Hindlimb muscle (tissue), 1 donor: ENCODE data around the gene SMAD4. TPM values are rescaled to one million over a fixed set of nuclear protein-coding genes. Genes with fewer than 3 reads are reported as not detected.

Experiments used
- DNase-seq: peaks from one replicate; pipeline ENCODE4 v3.0.0-alpha.2; 2013
- polyA plus RNA-seq: library from polyadenylated mRNA; unstranded; fragments of 120-200 nt; gene quantifications from one replicate; pipeline ENCODE4 v1.2.1, GENCODE V29; 2013; ENCODE audit not compliant: insufficient read length

The SMAD4 gene
- polyA plus RNA-seq, 1 donor: 86.1 TPM

DNA sequence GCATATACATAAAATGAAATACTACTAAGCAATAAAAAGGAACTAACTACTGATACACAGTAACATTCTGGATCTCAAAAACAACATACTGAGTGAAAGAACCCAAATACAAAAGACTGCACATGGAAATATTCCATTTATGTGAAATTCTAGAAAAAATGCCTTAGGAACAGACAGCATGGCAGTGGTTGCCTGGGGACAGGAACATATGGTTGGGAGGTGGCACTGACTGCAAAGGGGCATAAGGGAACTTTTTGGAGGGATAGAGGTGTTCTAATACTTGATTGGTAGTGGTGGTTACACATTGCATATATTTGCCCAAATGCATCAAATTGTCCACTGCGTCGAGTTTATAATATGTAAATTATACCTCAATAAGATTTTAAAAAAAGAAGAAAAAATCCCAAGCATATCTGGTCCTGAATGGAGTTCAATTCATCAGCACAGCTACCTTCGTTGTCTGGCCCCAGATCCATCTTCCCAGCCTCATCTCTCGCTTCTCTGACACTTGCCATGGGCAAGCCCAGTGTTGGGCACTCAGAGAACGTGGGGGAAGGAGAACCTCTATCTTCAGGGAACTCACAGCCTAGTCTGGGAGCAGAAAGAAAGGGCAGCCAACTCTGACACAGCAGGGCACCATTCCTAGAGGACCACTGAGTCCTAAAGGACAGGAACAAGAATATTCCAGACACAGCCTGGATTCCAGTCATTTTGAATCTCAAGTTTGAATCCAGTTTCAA is 8.6 kb upstream of the SMAD4 start:
- no peak for DNase-seq

DNA sequence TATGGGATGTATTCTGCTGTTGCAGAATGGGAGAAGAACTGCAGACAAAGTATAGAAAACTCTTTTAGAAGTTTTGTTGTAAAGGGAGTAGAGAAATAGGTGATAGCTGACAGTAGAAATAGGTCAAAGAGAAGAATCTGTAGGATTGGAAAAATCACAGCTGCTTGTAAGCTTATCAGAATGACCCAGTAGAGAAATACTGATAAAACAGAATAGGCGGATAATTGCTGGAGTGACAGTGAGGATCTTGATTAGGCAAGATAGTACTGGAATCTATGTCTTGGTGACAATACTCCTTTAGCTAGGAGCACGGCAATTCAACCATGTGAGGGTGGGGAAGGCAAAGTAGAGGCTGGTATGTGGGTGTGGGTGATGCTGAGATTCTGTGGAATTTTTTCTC is 4.5 kb upstream of the SMAD4 start:
- DNase-seq: no peak

DNA sequence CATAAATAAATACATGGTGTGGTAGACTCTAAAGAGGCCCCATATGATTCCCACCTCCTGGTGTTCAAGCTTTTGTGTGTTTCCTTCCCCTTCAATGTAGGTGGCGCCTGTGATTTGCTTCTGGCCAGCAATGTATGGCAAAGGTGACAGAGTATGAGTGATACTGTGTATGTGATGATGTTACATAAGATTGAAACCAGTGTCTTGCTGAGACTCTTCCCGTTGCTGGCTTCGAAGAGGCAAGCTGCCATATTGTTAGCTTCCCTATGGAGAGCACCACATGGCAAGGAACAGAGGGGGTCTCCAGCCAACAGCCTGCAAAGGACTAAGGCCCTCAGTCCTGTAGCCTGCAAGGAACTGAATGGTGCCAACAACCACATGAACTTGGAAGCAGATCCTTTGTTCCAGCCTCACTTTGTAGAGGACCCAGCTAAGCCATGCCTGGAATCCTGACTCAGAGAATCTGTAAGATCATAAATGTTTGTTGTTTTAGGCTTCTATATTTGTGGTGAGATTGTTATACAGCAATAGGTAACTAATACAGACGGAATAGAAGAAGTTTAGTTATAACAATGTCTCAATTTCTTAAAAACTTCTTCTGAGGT is 1.7 kb upstream of the SMAD4 start:
- DNase-seq: no peak

- no peak for DNase-seq
Measured at GRCh38 chr18:51029378-51029693, 677 bp upstream of the SMAD4 start.

DNA sequence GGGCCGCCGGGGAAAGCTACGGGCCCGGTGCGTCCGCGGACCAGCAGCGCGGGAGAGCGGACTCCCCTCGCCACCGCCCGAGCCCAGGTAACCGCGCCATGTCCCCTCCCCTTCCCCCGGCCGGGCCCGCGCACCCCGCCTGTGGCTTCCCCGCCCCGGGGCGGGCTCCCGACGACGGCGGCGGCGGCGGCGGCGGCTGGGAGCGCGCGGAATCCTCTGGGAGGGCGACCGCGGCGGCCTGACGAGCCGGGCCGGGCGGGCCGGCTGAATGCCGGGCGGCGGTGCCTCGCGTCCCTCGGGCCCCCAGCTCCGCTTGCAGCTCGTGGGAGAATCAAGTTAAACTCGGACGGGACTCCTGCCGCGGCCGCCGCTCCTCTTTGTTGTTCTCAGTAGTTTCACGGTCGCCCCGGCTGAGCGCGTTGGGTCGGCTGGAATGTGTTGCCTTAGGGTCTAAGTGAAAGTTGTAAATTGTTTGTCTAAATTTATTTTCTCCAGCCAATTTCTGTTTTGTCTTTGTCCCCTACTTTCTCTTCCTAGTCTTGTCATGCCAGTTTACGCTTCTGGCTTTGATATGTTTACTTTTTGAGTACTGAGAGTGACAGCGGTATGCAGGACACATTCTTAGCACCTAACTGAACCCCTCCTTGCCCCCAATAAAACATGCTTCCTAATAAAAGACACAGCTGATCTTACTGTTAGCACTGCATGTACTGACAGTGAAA is 685 bp downstream of the SMAD4 start:
- peak; percentile 73 for DNase-seq

- no peak for DNase-seq
Measured at GRCh38 chr18:51032193-51032592, 2.2 kb downstream of the SMAD4 start.

- no peak for DNase-seq
Measured at GRCh38 chr18:51037230-51037629, 7.2 kb downstream of the SMAD4 start.

- no peak for DNase-seq
Measured at GRCh38 chr18:51038110-51038509, 8.1 kb downstream of the SMAD4 start.

DNA sequence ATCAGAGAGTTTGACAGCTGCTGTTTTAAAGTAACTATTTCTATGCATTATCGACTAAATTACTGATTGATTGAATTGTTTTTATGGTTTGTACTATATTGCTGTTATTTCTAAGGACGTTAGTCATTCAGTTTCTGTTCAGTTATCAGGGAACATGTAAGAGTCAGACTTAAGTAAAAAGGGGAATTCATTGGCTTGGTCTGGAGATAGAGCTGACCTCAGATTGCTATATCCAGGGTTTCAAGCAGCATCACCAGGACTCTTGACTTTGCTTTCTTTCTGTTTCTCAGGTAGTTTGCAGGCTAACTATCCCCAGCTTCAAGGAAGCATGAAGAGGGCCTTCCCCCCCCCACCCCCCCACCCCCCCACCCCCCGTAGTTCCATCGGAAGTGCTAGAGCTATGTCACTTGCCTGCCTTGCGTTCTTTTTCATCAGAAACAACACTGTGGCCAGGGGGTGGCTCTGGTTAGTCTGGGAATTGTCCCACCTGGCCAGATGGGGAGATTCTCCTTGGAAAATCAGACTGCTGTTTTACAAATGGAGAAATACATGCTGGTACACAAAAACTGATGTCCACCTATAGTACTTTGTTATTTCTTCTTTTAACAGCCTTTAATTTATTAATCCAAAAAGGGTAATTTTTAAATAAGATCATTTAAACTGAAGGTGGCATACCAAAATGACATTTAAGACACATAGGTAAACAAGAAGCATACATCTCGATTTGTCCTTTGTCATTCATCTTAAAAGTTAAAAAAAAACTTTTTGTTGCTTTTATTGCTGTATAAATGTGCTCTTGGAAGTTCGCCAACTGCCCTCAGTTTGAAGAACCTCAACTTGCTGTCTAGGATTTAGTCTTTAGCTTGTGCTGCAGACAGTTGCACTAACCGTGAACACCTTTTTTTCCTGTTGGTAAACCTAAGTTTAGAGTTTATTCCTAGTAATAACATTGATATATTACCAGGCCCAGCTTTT is 9.4 kb downstream of the SMAD4 start:
- no peak for DNase-seq

DNA sequence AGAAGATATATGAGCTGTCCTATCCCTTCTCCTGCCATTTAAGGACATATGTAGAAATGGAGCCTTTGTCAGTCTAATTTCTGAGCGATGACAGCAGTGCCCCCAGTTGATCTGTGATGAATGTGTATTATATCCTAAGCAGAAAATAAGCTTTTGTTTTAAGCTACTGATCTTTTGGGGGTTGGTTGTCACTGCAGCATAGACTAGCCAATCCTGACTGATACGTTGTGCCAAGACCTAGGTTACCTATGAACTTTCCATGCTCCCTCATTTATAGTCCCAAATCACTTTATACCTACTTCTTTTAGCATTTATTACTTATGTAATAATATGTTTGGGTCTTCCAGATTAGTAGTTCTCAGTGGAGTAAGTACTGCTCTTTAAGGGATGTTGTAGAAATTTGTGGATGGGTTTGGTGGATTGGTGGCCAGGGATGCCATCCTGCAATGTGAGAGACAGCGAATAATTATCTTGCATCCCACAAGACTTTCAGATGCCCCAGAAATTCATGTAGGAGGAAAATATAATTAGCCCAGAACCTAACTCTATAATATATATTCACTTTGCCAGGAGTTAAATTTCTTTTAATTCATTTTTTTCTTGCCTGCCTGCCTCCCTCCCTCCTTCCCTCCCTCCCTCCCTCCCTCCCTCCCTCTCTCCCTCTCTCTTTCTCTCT is 11.8 kb downstream of the SMAD4 start:
- no peak for DNase-seq

DNA sequence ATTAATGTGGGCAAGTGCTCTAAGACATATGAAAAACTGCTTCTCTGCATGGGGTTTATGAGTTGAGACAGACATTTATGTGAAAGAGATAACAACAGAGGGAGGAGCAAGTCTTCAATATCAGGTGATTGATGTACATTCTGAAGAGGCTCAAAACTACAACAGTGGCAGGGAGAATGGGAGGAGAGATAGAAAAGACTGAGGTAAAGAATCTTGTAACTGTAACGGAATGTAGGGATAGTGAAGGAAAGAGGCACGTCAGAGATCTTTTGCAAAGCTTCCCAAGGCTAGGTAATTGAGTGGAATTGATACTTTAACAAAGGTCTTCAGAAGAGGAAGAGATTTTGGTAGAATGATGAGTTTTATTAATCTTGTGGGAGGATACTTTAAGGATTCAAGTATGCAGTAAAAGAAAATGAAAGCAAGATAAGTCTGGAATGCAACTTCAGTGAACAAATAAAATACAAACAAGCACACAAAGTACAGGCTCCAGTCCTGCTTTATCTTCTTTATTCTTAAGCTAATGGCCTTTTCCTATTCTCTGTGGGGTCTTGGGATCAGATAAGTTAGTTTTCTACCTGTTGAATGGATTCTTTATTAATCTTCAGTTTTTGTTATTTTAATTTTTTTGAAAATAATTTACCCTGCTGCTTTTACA is 15.0 kb downstream of the SMAD4 start:
- DNase-seq: no peak

DNA sequence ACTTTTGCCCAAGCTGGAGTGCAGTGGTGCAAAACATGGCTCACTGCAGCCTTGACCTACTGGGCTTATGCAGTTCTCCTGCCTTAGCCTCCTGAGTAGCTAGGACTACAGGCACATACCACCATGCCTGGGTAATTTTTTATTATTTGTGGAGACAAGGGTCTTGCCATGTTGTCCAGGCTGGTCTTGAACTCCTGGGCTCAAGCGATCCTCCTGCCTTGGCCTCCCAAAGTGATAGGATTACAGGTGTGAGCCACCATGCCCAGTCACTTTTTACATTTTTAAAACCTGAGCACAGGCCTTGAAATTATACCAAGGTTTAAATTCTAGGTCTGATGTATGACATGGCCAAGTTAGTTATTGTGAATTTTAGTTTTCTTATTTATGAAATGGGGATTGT is 18.2 kb downstream of the SMAD4 start:
- DNase-seq: no peak

GRCh38 chr18:51049137-51049536 is 19.1 kb downstream of the SMAD4 start:
- no peak for DNase-seq

DNA sequence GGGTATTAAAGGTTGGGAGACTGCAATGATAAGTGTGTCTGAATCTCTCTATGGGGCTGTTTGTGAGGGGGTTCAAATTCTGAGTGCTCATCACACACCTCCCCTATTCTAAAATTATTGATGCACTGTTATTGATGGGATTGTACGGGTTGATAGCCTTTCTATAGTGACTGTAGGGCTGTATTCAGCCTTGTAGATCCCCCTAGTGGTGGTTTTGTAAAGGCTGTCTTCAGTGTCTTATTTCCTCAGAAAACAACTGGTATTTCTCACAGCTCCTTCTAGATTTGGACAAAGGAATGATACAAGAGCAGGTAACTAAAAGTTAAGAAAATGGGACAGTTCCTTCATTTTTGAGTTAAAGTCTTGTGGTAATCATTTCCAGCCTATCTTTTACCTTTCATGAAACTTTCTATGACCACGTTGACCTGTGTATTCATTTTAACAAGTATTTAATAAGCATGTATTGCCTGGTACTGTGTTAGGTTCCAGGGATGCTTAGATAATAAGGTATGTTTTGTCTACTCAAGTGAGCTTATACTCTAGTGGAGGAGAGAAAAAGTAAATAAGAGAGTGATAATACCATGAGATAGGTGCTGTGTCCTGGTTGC is 21.2 kb downstream of the SMAD4 start:
- DNase-seq: peak; percentile 25

DNA sequence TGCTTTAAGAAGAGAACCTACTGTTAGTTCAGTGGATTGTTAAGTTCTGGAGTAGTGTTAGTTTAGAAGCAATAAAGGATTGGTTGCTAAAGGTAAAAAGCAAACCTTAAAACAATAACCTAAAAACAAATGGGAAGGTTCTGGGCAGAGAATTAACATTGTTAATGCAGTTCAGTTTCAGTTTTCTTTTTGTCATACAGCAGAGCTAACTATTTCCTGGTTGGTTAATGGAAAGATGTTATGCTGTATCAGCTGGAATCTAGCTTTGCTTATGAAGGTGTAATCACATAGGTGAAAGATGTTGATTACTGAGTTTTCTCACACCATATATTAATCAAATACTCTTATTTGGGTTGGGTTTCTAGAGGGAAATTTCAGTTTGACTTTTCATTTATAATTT is 23.8 kb downstream of the SMAD4 start:
- no peak for DNase-seq

GRCh38 chr18:51054764-51055163 is 24.8 kb downstream of the SMAD4 start:
- no peak for DNase-seq

- DNase-seq: no peak
Measured at GRCh38 chr18:51059969-51060368, 30.0 kb downstream of the SMAD4 start.

GRCh38 chr18:51064256-51064655 is 34.2 kb downstream of the SMAD4 start:
- no peak for DNase-seq

DNA sequence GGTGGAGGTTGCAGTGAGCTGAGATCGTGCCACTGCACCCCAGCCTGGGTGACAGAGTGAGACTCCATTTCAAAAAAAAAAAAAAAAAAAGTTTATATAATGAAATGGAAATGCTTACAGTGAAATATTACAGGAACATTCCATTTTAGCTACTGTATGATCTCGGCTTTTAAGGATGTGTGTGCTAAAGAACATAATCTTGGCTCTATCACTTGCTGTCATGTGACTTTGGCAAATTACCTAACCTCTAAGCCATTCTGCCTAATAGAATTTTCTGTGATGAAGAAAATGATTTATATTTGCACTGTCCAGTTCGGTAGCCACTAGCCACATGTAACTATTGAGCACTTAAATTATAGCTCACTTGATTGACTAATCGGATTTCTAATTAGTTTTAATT is 36.3 kb downstream of the SMAD4 start:
- no peak for DNase-seq

DNA sequence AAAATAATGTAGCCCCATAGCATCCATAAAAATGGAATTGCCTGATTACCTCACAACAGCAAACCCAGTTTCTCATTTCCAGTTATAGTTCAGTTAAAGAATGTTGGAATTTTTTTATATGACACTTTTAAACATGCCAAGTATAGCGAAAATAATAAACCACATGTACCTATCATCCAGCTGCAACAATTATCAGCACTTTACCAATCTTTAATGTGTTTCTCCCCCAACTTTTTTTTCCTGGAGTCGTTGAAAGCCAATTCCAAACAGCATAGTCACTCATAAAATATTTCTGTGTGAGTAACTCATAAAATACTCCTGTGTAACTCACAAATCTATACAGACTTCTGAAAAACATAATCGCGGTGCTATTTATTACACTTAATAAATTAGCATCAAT is 38.1 kb downstream of the SMAD4 start:
- DNase-seq: no peak

DNA sequence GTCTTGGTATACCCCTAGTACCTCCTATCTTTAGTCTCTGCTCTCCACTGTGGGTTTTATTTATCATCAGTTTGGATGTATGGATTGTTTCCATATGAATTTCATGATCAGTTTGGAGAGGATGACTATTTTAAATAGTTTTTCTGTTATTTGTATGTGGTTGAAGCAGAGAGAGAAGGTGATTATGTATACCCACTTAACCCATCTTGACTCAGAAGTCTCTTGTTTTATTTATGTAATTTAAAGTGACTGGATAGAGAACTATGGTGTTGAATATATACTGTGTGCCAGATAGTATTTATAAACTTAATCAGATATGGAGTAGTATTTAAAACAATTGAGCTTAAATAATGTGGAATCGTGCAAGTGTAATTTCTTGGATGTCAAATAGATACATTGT is 39.9 kb downstream of the SMAD4 start:
- DNase-seq: no peak
